ENCODE measurements around the gene ANGEL2. TPM values are rescaled to one million over a fixed set of nuclear protein-coding genes. Genes with fewer than 3 reads are reported as not detected.
A peak's percentile ranks its signal among the peaks of the same experiment; 100 is the strongest.
"Not testable (repeated sequence)": the region's sequence is repeated elsewhere in the genome, so short reads cannot be mapped to it uniquely, and the experiment has no call there.

Gene ANGEL2, protein sequence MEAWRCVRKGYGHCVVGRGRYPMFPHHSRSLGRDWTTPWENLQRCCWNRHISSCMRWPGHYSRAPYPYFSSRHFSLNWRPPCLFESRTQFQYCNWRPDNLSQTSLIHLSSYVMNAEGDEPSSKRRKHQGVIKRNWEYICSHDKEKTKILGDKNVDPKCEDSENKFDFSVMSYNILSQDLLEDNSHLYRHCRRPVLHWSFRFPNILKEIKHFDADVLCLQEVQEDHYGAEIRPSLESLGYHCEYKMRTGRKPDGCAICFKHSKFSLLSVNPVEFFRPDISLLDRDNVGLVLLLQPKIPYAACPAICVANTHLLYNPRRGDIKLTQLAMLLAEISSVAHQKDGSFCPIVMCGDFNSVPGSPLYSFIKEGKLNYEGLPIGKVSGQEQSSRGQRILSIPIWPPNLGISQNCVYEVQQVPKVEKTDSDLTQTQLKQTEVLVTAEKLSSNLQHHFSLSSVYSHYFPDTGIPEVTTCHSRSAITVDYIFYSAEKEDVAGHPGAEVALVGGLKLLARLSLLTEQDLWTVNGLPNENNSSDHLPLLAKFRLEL
- total RNA-seq, result 79.1 TPM

DNA sequence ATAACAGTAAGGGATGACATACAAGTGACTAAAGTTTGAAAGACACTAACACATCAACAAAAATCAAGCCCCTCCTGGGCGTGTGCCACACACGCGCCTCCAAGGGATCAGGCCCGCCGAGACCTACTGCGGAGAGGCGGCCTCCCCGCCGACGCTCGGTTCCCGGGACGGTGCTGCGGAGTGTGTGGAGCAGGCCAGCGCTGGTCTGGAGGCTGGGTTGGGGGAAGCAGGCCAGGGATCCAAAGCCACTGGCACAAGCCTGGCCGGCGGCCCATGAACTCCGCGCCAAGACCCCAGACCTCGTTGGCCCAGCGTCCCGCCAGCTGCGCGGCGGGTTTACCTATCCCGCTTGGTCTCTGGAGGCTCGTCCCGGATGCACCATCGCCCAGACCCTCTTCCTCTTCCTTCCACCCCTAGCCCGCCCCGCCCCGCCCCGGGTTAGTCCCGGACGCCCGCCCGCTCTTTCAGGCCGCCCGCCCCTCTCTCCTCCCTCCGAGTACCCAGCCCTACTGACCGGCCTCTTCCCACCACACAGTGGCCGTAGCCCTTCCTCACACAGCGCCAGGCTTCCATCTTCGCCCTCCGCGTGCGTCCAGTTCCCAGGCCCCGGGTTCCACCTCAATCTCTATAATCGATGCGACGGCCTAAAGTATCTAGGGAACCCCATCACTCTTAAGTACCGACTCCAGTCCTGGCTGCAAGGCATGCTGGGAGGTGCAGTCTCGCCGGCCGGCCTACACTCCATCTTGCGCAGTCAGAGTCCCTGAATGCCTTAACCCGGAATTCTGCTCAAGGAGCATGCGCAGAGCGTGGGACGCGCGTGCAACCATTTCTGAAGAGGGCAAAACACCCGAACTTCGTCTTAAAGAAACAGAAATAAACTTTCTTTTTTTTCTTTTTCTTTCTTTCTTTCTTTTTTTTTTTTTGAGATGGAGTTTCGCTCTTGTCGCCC lies at the start of gene ANGEL2:
TSS of gene ANGEL2 (minus strand) at position 769 of the 952 bp plus-strand sequence. CDS start at position 573, 196 bp downstream.
- FAIRE-seq (no peak), DNase-seq (ENCODE audit: low spot score in 2 of 2) (peak; percentile 79 to 84)

DNA sequence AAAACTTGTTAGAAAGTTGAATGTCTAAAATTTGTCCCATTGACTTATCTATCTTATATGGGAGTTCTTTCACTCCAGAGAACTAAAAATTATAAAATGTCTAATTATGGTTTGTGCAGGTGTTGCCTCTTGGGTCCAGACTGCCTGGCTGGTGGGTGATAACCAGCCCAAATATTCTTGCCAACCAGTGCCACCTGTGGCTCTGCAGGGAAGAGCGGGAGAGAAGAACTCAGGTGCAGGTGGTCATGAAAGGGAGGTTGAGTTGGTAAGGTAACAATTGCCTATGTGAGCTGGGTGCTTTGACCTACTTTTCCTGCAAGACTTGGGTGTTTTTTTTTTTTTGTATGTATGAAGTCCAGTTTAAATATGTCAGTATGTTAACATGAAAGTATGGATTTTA lies 45.6 kb upstream of the ANGEL2 start:
- no peak for DNase-seq (ENCODE audit: low spot score in 2 of 2)
- no peak for FAIRE-seq

DNA sequence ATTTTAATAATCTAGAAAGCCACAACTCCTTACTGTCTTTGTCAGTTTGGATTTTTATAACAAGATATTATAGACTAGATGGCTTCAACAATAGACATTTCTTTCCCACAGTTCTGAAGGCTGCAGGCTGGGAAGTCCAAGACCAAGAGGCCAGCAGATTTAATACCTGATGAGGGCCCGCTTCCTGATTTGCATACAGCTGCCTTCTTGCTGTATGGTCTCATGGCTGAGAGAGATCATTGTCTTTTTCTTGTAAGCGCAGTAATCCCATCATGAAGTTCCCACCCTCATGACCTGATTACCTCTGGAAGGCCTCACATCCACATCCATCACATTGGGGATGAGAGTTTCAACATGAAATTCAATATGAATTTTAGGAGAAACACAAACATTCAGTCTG lies 45.2 kb upstream of the ANGEL2 start:
- FAIRE-seq, result no peak

DNA sequence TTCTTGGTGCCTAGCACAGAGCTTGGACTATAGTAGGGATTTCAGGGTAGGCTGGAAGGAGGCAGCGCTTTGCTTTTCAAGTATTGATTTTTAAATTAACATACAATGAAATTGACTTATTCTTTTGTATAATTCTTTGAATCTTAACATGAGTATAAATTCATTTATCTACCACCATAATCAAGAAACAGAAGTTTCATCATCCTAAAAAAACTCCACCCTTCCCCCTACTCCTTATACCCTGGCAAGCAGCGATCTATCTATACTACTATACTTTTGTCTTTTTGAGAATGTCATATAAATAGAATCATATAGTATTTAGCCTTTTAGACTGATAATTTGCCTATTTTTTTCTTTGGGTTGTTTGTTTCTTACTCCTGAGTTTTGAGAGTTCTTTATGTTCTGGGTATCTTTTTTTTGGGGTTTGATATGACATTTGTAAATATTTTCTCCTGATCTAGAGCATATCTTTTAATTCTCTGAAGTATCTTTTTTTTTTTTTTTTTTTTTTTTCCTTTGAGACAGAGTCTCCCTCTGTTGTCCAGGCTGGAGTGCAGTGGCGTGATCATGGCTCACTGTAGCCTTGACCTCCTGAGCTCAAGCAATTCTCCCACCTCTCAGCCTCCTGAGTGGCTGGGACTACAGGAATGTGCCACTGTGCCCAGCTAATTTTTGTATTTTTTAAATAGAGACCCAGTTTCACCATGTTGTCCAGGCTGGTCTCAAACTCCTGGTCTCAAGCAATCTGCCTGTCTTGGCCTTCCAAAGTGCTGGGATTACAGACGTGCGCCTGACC lies 41.8 kb upstream of the ANGEL2 start:
- FAIRE-seq (no peak), DNase-seq (ENCODE audit: low spot score in 2 of 2) (no peak)

More for the DNA sequence above, 45.2 kb upstream of the ANGEL2 start:
- DNase-seq (ENCODE audit: low spot score in 2 of 2), result no peak

DNA sequence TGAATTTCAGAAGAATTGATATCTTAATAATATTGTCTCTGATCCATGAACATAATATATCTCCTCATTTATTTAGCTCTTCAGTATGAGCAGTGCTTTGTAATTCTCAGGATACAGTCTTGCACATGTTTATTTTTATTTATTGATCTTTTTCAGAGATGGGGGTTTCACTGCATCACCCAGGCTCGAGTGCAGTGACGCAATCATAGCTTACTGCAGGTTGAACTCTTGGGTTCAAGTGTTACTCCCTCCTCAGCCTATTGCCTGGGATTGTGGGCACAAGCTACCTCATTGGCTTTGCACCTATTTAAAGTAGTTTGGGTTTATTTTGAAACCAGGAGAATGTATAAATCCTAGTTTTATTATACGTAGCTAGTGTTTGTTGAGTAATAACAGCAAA lies 40.1 kb upstream of the ANGEL2 start:
- no peak for FAIRE-seq

DNA sequence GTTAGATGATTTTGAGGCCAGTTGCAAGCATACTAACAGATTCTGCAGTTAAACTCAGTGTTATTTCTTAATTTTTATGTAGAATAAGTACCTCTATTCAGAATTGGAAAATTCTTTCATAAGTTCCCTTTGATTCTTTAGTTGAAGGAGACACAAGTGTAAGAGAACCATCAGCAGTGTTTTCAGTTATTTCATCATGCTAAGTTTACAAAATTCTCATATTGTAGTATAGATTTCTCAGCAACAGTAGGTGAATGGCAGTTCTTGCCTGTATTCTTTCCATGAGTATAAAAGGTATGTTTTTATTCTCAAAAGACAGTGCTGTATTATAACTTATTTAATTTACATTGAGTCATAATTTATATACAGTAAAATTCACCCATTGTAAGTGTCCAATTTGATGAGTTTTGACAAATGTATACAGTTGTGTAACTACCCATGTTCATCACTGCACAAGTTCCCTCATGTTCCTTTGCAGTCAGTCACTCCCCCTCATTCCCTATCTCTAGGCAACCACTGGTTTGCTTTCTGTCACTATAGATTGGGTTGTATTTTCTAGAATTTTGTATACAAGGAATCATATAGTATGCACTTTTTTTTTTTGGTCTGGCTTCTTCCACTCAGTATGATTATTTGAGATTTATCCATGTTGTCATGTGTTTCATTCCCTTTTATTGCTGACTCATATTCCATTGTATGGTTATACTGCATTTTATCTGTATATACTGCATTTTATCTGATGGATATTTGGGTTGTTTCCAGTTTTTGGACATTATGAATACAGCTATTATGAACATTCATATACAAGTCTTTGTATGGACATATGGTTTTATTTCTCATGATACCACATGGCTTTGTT lies 39.3 kb upstream of the ANGEL2 start:
- FAIRE-seq, result no peak

More for the DNA sequence above, 40.1 kb upstream of the ANGEL2 start:
- DNase-seq (ENCODE audit: low spot score in 2 of 2), result no peak

DNA sequence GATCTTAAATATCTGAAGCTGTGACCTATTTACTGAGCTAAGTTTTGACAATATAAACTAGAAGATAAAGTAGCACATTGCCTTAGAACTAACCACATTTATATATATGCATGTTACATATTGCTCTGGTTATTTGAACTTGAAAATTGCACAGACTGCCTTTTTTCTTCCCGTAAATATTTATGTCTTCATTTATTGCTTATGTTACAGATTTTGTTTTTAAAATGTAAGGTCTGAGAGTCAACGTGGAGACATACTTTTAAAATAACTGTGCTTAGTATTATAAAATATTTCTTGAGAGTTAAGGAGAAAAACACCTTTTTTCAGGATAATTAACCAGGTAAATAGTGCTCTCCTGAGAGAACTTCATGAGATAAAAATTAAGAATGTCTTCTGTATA lies 38.5 kb upstream of the ANGEL2 start:
- FAIRE-seq, result no peak
- no peak for DNase-seq (ENCODE audit: low spot score in 2 of 2)

More for the DNA sequence above, 39.3 kb upstream of the ANGEL2 start:
- DNase-seq (ENCODE audit: low spot score in 2 of 2), result no peak

DNA sequence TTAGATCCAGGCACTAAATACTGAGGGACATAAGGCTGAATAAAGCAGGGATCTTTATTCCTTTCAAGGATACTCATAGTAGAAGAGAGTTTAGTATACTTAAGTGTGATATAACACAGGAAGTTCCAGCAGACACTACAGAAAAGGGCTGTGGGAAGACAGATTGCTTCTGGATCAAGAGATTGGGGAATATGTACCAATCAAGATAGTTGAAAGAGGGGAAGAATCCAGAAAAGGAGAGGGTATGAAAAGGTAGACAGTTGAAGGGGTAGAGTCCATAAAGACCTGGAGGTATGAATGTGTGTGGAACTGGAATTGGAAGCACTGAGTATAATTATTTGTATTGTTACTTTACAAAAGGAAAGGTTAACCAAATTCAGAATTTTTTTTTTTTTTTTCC lies 37.8 kb upstream of the ANGEL2 start:
- DNase-seq (ENCODE audit: low spot score in 2 of 2), result no peak
- no peak for FAIRE-seq

DNA sequence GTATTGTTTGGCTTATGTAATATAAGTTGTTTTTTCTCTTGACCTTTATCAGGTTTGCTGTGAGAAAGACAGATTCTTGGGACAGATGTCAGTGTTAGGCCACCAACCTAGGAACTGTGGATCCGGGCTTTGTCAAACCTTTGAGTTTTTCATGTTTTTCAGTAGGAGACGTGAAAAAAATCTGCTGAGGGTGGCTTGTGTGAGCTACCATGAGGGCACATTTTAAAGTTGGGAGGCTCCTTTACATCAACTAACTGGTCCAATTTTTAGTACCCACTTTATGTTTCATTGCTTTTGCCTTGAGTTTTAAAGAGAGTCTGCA lies 36.2 kb upstream of the ANGEL2 start:
- FAIRE-seq, result no peak
- no peak for DNase-seq (ENCODE audit: low spot score in 2 of 2)

DNA sequence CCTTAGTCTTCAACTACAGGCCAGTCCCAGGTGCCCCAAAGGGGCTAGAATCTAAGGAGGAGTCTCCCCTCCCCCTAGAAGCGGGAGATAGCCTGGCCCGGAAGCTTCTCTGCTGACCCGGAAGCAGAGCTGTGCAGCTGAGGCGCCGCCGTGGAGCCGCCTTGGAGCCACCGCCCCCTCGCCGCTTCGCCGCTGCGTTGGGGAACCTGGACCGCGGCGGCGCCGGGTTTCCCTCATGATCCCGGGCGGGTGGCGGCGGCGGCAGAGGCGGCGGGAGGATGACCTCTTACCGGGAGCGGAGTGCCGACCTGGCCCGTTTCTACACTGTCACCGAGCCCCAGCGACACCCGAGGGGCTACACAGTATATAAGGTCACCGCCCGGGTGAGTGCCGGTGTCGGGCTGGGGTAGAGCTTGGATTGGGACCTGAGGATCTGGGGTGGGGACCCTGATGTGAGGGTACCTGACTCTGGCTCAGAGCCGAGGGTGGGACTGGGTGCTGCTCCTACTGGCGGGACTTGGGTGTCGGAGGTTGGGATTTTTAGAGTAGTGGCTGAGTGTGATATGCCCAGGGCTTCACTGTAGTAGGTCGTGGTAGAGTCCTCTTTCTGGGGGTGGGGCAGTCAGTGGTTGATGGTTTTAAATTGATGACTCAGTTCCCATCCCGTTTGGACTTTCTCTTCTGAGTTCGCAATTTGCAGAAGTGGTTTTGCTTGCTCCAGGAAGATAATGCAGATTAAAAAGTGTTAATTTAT lies 35.6 kb upstream of the ANGEL2 start, which contains the start of gene RPS6KC1:
TSS of gene RPS6KC1 (plus strand) at position 115 of the 754 bp plus-strand sequence. CDS start at position 279, 164 bp downstream.
- FAIRE-seq, result no peak
- peak; percentile 79 to 86 for DNase-seq (ENCODE audit: low spot score in 2 of 2)

DNA sequence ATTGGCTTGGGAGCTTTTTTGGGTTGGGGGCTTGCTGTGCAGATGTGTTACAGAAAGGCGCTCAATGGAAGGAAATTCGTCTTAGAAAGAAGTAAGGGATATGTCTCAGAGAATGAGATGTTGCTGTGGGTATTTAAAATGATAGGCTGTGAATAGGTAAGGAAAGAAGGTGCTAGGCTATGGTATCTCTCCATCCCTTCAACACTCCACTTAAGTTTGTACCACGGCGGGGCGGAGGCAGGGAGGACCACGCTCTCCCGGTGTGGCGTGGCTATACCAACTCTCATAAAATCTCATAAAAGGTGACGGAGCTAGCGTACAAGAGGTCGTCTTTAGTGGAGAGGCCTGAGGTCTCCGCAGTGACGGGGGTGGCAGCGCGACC lies 35.1 kb upstream of the ANGEL2 start:
- FAIRE-seq, result no peak
- DNase-seq (ENCODE audit: low spot score in 2 of 2), result peak in 1 of 2 donors; percentile 22

DNA sequence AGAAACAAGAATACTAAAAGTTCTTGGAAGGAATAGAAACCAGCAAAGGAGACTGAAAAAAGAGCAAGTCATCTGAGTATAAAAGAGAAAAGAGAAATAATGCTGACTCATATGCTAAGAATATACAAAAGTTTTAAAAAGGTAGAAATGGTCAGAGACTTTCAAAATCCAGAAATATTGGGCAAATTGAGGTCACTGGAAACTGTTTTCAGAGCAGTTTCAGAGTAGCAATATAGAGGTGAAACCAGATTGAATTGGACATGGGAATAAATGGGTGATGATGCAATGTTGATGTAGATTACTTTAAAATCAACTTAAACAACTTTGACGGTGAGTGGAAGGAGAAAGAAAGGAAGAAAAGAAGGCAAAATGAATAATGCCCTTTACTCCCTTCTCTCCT lies 33.6 kb upstream of the ANGEL2 start:
- FAIRE-seq, result no peak
- no peak for DNase-seq (ENCODE audit: low spot score in 2 of 2)

DNA sequence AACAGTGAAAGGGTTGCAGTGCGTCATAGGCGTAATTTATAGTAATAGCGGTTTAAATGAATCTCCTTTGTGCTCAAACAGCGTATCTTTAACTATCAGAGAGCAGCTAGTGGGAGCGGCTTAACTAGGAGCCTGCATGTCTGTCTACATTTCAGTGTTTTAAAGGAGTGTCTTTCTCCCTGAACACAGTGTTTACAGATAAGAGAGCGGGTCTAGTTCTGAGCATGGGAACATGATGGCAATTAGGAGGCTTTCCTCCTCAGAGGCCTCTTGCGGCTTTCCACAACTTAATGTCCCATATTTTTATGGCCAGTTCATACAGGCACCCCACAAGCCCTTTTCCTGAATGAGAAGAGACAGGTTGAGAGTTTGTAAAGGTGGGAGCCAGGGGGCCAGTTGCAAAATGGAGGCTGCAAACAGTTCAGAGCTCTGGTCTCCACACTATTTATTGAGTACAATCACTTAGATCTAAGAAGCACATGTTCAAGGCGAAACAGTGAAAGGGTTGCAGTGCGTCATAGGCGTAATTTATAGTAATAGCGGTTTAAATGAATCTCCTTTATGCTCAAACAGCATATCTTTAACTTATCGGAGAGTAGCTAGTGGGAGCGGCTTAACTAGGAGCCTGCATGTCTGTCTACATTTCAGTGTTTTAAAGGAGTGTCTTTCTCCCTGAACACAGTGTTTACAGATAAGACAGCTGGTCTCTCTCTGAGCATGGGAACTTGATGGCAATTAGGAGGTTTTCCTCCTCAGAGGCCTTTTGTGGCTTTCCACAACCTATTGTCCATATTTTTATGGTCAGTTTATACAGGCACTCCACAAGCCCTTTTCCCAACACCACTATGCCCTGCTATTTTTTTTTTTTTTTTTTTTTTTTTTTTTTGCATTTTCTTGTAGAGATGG lies 29.9 kb upstream of the ANGEL2 start:
- DNase-seq (ENCODE audit: low spot score in 2 of 2); FAIRE-seq: not testable (repeated sequence)

DNA sequence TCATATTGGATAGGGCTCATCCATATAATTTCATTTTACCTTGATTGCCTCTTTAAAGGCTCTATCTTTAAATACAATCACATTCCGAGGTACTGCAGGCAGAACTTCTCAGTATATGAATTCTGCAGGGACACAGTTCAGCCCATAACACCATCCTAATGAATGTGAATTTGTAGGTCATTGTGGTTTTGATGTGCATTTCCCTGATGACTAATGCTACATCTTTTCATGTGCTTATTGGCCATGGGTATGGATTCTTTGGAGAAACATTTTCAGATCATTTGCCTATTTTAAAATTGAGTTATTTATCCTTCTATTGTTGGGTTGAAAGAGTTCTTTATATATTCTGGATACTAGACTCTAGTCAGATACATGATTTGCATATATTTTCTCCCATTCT lies 25.8 kb upstream of the ANGEL2 start:
- no peak for FAIRE-seq
- DNase-seq (ENCODE audit: low spot score in 2 of 2), result no peak

DNA sequence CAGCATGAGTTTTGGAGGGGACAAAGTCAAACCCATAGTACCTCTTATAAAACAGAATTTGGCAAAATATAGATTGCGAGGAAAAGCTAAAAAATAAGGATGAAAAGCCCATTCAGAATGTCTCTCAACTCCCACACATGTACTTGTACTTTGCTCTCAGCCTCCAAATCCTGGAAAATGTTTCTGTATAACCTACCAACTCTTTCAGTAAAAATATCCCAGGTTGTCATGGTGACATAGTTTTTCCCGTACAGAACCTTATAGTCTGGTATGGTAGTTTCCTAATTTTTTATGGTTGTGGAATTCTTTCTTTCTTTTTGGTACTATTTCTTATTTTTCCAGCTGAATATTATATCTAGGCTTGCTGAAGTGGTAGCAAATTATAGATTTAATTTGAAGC lies 19.9 kb upstream of the ANGEL2 start:
- no peak for DNase-seq (ENCODE audit: low spot score in 2 of 2)

DNA sequence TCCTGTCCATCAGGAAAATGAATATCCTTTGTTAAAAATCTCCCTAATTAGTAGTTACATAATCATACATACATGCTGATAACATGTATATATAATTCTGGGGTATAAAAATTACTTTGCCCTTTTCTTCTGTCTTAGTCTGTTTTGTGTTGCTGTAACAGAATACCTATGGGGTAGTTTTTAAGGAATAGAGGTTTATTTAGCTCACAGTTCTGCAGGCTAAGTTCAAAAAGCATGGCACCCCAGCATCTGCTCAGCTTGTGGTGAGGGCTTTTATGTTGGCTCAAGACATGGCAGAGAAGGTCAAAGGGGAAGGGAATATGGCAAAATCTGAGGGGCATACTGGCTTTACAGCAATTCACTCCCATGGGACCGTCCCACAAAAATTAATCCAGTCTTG lies 19.0 kb upstream of the ANGEL2 start:
- FAIRE-seq (no peak), DNase-seq (ENCODE audit: low spot score in 2 of 2) (no peak)

More for the DNA sequence above, 19.9 kb upstream of the ANGEL2 start:
- no peak for FAIRE-seq

DNA sequence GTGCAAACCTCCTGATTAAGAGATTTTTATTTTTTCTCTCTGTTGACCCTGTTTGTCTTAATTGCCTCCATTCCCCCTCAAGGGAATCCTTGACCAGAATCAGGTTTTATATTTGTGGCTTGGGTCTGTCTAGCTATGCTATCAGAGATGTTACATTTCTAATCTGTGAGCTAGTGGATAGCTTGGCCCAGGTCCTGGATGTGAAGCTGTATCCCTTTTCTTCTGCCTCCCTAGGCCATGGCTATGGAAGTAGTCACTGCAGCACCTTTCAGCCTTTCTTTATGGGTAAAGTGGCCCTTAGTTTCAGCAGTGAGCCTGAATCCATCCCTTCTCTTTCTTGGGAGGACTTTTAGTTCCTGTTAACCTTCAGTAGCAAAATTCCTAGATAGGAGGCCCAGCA lies 17.0 kb upstream of the ANGEL2 start:
- no peak for FAIRE-seq
- DNase-seq (ENCODE audit: low spot score in 2 of 2), result no peak
